Caco-2 (cell line): ENCODE results near the gene TAPBP. TPM values are rescaled to one million over a fixed set of nuclear protein-coding genes. Genes with fewer than 3 reads are reported as not detected.

Source experiments
- BruUV-seq: library from RNA; stranded (reverse); fragments of 400-500 nt; replicated peaks from 2 replicates; lab custom pipeline; 2021; lab: Mats Ljungman, UMichigan
- CTCF ChIA-PET: fragments of 300-600 bp; sonication (Branson Sonifier 250); formaldehyde crosslinking; loops from one replicate; lab custom pipeline; 2022; ENCODE audit warnings: antibody characterized with exemption; lab: Charles Lee
- POLR2A ChIA-PET: fragments of 300-600 bp; sonication (Branson Sonifier 250); formaldehyde crosslinking; loops from one replicate; lab custom pipeline; 2022; ENCODE audit warnings: antibody characterized with exemption; lab: Charles Lee
- DNase-seq, 2 experiments: peaks; one replicate each; pipeline versions ENCODE4 v3.0.0 to v3.0.0-alpha.2; 2020 to 2022
- H3K27me3 ChIP-seq: replicated peaks from 2 replicates; pipeline ENCODE4 v1.6.0; 2011; ENCODE audit warnings: low read length; ENCODE audit not compliant: control insufficient read depth, insufficient read depth
- H3K36me3 ChIP-seq: 2 replicates; pipeline ENCODE4 v1.5.1; 2011; ENCODE audit warnings: low read length; ENCODE audit not compliant: control insufficient read depth, insufficient read depth
- H3K4me1 ChIP-seq: fragments of 250-450 bp; sonication (Bioruptor Pico); 2 replicates; pipeline ENCODE4 v1.5.1; 2020; ENCODE audit warnings: mild to moderate bottlenecking
- H3K4me3 ChIP-seq: 2 replicates; pipeline ENCODE4 v1.5.1; 2011; ENCODE audit warnings: low read depth, mild to moderate bottlenecking, control low read depth, low read length
- H3K9me3 ChIP-seq: fragments of 250-450 bp; sonication (Bioruptor Pico); 2 replicates; pipeline ENCODE4 v1.5.1; 2020; ENCODE audit warnings: mild to moderate bottlenecking, moderate library complexity
- H3K27ac Mint-ChIP-seq: one replicate; pipeline ENCODE4 v1.8.0; 2022; ENCODE audit warnings: mixed read lengths; ENCODE audit not compliant: unreplicated experiment
- H3K27me3 Mint-ChIP-seq: one replicate; pipeline ENCODE4 v1.8.0; 2022; ENCODE audit warnings: mixed read lengths; ENCODE audit not compliant: insufficient read depth, unreplicated experiment
- H3K36me3 Mint-ChIP-seq: one replicate; pipeline ENCODE4 v1.8.0; 2022; ENCODE audit warnings: mild to moderate bottlenecking, mixed read lengths; ENCODE audit not compliant: insufficient read depth, unreplicated experiment
- H3K4me1 Mint-ChIP-seq: one replicate; pipeline ENCODE4 v1.8.0; 2022; ENCODE audit warnings: low read depth, mixed read lengths; ENCODE audit not compliant: unreplicated experiment
- H3K4me3 Mint-ChIP-seq: one replicate; pipeline ENCODE4 v1.8.0; 2022; ENCODE audit warnings: mild to moderate bottlenecking, moderate library complexity, mixed read lengths; ENCODE audit not compliant: unreplicated experiment
- H3K9me3 Mint-ChIP-seq: one replicate; pipeline ENCODE4 v1.8.0; 2022; ENCODE audit warnings: mixed read lengths; ENCODE audit not compliant: unreplicated experiment
- intact Hi-C: fragments of 100-400 bp; cut with micrococcal nuclease; formaldehyde crosslinking; loops from one replicate; pipeline ENCODE4 v1.10.0; 2022; ENCODE audit not compliant: unreplicated experiment
- total RNA-seq: library from RNA; stranded (reverse); gene quantifications from 2 replicates; pipeline ENCODE4 v1.2.3, GENCODE V29; 2022
- TF ChIP-seq, protein P1 (sequence below), 2 experiments: fragments of 200-600 bp in 1 of 2; IDR thresholded peaks; 1 replicate in 1 of 2; 2 replicates in 1 of 2; pipeline versions ENCODE4 v1.5.1 to v1.8.0; 2011 to 2022; ENCODE audit warnings: antibody characterized with exemption in 1 of 2, control low read depth in 1 of 2, inconsistent platforms in 1 of 2, low read depth in 1 of 2, low read length in 1 of 2, mild to moderate bottlenecking in 1 of 2, moderate library complexity in 1 of 2; ENCODE audit not compliant: insufficient read depth in 1 of 2, severe bottlenecking in 1 of 2, unreplicated experiment in 1 of 2

Gene TAPBP
- total RNA-seq, 1 experiment from 2014 or later, result 36.7 TPM

DNA sequence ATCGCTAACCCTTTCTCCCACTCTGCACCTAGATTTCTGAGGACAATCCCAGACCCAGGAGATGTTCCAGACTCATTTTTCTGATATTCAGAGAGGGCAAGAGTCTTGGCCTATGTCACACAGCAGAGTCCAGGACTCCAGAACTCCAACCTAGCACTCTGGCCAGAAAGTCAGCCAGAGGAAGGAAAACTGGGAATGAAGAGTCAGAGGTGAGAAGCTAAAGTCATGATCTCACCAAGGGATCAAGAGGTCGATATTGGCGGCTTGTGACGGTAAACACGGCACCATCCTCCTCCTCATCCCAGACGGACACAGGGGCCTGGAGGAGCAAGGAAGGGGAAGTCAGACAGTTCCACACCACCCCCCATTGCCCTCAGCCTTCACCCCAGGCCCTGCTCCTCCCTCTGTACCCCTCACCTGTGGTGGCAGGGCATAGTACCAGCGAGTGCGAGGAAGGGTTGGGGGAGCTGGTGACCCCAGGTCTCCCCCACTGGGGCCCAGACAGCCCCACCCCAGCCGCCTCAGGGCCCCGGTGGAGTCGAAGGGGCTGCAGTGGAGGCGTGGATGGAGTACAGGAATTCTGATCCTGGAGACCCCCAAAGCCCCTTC is 17.0 kb downstream of the TAPBP start:
- Histone ChIP-seq H3K4me1 (peaks cover 13% of the 10 kb centered on the region), H3K4me3 (peak overlapping the region; percentile 90), H3K9me3 (no peaks in the 10 kb centered on the region), H3K36me3 (peaks cover 2% of the 10 kb centered on the region), H3K27me3 (no peaks in the 10 kb centered on the region)
- peak overlapping the region; percentile 95 for H3K4me3 Mint-ChIP-seq
- H3K4me1 Mint-ChIP-seq, result peaks cover 13% of the 10 kb centered on the region
- intact Hi-C loops, result loop anchor here (1.0 to 5.0 kb wide), 2 partner anchors 8 to 130 kb away; partner anchors contain the start of genes PFDN6 and WDR46
- H3K27me3 Mint-ChIP-seq, result no peaks in the 10 kb centered on the region
- BruUV-seq, result TSS peak; percentile 42
- peaks cover 65% of the 10 kb centered on the region for H3K36me3 Mint-ChIP-seq
- no peaks in the 10 kb centered on the region for H3K9me3 Mint-ChIP-seq
- POLR2A ChIA-PET, result interaction anchor here (0.5 to 1.6 kb wide), 4 partner anchors 15 to 77 kb away, joined by 3 to 9 read pairs (median 7); partner anchors contain the start of genes RPS18 and VPS52
- TF ChIP-seq, protein P1, sequence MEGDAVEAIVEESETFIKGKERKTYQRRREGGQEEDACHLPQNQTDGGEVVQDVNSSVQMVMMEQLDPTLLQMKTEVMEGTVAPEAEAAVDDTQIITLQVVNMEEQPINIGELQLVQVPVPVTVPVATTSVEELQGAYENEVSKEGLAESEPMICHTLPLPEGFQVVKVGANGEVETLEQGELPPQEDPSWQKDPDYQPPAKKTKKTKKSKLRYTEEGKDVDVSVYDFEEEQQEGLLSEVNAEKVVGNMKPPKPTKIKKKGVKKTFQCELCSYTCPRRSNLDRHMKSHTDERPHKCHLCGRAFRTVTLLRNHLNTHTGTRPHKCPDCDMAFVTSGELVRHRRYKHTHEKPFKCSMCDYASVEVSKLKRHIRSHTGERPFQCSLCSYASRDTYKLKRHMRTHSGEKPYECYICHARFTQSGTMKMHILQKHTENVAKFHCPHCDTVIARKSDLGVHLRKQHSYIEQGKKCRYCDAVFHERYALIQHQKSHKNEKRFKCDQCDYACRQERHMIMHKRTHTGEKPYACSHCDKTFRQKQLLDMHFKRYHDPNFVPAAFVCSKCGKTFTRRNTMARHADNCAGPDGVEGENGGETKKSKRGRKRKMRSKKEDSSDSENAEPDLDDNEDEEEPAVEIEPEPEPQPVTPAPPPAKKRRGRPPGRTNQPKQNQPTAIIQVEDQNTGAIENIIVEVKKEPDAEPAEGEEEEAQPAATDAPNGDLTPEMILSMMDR (IDR thresholded peaks at IDR 0.05; ENCODE audit: insufficient read depth in 1 of 2, low read depth in 1 of 2, low read length in 1 of 2, severe bottlenecking in 1 of 2, unreplicated experiment in 1 of 2), result no peak
- CTCF ChIA-PET, result interaction anchor here (1.3 to 1.4 kb wide), 2 partner anchors 18 to 129 kb away, joined by 3 to 7 read pairs; no protein-coding TSS in a partner anchor
- H3K27ac Mint-ChIP-seq, result peak overlapping the region; percentile 98
- no peak for DNase-seq

DNA sequence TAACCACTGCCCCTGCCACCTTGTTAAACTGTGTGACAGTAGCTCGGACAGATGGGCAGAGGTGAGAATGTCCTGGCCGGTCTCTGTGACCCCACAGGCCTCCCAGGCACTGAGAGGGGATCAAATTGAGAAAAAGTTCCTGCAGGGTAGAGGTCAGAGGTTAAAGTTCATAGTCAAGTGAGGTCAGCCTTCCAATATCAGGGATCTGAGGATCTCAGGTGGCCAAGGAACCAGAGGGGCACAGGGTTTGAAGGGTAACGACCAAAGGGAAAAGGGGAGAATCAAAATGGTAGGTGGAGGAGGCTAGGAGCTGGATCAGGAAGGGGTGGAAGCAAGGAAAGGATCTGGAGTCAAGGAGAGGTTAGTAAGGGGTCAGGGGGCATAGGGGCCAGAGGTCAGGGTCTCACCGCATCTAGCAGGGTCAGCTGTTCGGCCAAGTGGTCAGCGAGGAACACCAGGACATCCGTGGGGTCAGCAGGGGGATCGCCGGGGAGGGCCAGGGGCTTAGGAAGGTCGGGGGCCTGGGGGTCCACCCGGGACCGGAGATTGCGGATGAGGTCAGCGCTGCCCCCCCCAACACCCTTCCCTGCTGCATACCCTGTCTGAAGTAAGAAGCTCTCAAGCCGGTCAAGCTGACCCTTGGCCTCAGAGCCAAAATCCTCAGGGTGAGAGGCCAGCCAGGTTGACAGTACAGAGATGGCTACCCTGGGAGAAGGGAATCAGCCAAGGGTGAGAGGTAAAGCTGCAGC is 18.1 kb downstream of the TAPBP start:
- peaks cover 2% of the 10 kb centered on the region for H3K36me3 ChIP-seq
- Mint-ChIP-seq H3K4me3 (peak overlapping the region; percentile 95), H3K4me1 (peaks cover 19% of the 10 kb centered on the region), H3K9me3 (no peaks in the 10 kb centered on the region), H3K36me3 (peaks cover 67% of the 10 kb centered on the region), H3K27me3 (no peaks in the 10 kb centered on the region), H3K27ac (no peak overlapping the region)
- H3K4me3 ChIP-seq, result no peak overlapping the region
- peaks cover 13% of the 10 kb centered on the region for H3K4me1 ChIP-seq
- DNase-seq, result no peak
- no peaks in the 10 kb centered on the region for H3K27me3 ChIP-seq
- TF ChIP-seq, protein P1 (IDR thresholded peaks at IDR 0.05; ENCODE audit: insufficient read depth in 1 of 2, low read depth in 1 of 2, low read length in 1 of 2, severe bottlenecking in 1 of 2, unreplicated experiment in 1 of 2), result no peak
- intact Hi-C loops, result loop anchor here (5.0 kb wide), 1 partner anchor 132 kb away; no protein-coding TSS in a partner anchor
- ChIA-PET POLR2A (no interaction called here), CTCF (no interaction called here)
- no TSS peak for BruUV-seq
- H3K9me3 ChIP-seq, result no peaks in the 10 kb centered on the region

DNA sequence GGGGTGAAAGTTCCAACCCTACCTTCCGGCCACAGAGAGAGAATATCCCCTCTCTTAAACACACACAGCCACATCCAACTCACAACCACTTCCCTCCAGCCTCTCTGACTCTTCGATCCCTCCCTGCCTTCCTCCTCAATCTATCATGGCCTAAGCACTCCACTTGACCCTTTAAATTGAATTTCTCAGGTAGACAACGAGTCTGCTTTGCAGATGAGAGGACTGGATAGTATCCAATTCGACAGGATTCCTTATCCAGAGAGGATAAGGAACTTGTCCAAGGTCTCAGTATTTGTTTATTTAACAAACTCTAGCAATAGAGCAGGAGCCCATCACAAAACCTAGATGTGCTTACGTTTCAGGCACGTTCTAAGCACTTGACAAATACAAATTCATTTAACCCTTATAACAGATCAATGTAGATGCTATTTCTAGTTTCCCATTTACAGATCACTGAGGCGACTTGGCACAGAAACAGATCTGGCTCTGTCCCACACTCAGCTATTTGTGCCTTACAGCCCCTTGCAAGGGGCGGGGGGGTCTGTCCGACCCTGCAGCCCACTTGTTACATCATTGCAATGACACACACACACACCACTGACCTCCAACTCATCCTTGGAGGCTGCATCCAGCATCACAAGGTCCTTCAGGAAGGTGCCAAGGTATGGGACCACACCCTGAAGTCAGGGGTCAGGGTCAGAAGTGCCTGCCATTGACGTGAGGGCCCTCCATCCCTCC is 19.6 kb downstream of the TAPBP start:
- Mint-ChIP-seq H3K4me1 (peaks cover 26% of the 10 kb centered on the region), H3K36me3 (peaks cover 57% of the 10 kb centered on the region), H3K27ac (no peak overlapping the region), H3K4me3 (no peak overlapping the region), H3K27me3 (no peaks in the 10 kb centered on the region), H3K9me3 (no peaks in the 10 kb centered on the region)
- Histone ChIP-seq H3K4me3 (no peak overlapping the region), H3K36me3 (peaks cover 2% of the 10 kb centered on the region), H3K4me1 (peaks cover 20% of the 10 kb centered on the region), H3K27me3 (no peaks in the 10 kb centered on the region), H3K9me3 (no peaks in the 10 kb centered on the region)
- intact Hi-C loops, result no loop called here
- TF ChIP-seq, protein P1 (IDR thresholded peaks at IDR 0.05; ENCODE audit: insufficient read depth in 1 of 2, low read depth in 1 of 2, low read length in 1 of 2, severe bottlenecking in 1 of 2, unreplicated experiment in 1 of 2), result no peak
- no TSS peak for BruUV-seq
- POLR2A ChIA-PET, result no interaction called here
- CTCF ChIA-PET, result interaction anchor here (0.6 kb wide), 1 partner anchor 668 kb away, joined by 4 read pairs; no protein-coding TSS in a partner anchor
- no peak for DNase-seq
